T-helper 1 cell treated with Interleukin-12 subunit alpha and Interleukin-12 subunit beta and Interleukin-4 antibody, amounts not matched to agents 30 ng/mL and 1 ng/mL, for 36 hours (primary cell): ENCODE data around the gene ITGB6. TPM values are rescaled to one million over a fixed set of nuclear protein-coding genes. Genes with fewer than 3 reads are reported as not detected.
"Not testable (repeated sequence)": the region's sequence is repeated elsewhere in the genome, so short reads cannot be mapped to it uniquely, and the experiment has no call there.

Experiments used
- intact Hi-C: fragments of 100-400 bp; cut with micrococcal nuclease; formaldehyde crosslinking; loops from one replicate; pipeline ENCODE4 v1.15.1; 2024
- total RNA-seq: library from RNA; stranded (reverse); gene quantifications from 2 replicates; pipeline ENCODE4 v1.2.3, GENCODE V29; 2022

ITGB6 gene
- total RNA-seq, 1 donor from 2014 or later: not detected

- intact Hi-C loops: no loop called here
Observed at GRCh38 chr2:160142472-160142871, 57.6 kb downstream of the ITGB6 start.

- intact Hi-C loops: no loop called here
Observed at GRCh38 chr2:160141912-160142311, 58.2 kb downstream of the ITGB6 start.

- intact Hi-C loops: no loop called here
Observed at GRCh38 chr2:160141419-160141818, 58.7 kb downstream of the ITGB6 start.

- intact Hi-C loops: no loop called here
Observed at GRCh38 chr2:160140471-160140870, 59.6 kb downstream of the ITGB6 start.

- intact Hi-C loops: no loop called here
Observed at GRCh38 chr2:160139991-160140390, 60.1 kb downstream of the ITGB6 start.

- intact Hi-C loops: no loop called here
Observed at GRCh38 chr2:160139350-160139749, 60.7 kb downstream of the ITGB6 start.

GRCh38 chr2:160138406-160138805 lies 61.7 kb downstream of the ITGB6 start:
- intact Hi-C loops: no loop called here

GRCh38 chr2:160137464-160137863 lies 62.6 kb downstream of the ITGB6 start:
- intact Hi-C loops: no loop called here

GRCh38 chr2:160132761-160133160 lies 67.3 kb downstream of the ITGB6 start:
- intact Hi-C loops: no loop called here

- intact Hi-C loops: no loop called here
Observed at GRCh38 chr2:160126756-160127155, 73.3 kb downstream of the ITGB6 start.

GRCh38 chr2:160126315-160126714 lies 73.8 kb downstream of the ITGB6 start:
- intact Hi-C loops: no loop called here

- intact Hi-C loops: no loop called here
Observed at GRCh38 chr2:160125828-160126227, 74.2 kb downstream of the ITGB6 start.

- intact Hi-C loops: no loop called here
Observed at GRCh38 chr2:160125366-160125765, 74.7 kb downstream of the ITGB6 start.

- intact Hi-C loops: no loop called here
Observed at GRCh38 chr2:160124571-160124970, 75.5 kb downstream of the ITGB6 start.

- intact Hi-C loops: not testable (repeated sequence)
Observed at GRCh38 chr2:160114721-160115120, 85.4 kb downstream of the ITGB6 start.

- intact Hi-C loops: no loop called here
Observed at GRCh38 chr2:160114020-160114419, 86.1 kb downstream of the ITGB6 start.

- intact Hi-C loops: loop anchor here (2.0 kb wide), 3 partner anchors 159 to 1161 kb away; no protein-coding TSS in a partner anchor
Observed at GRCh38 chr2:160111951-160112798, 87.9 kb downstream of the ITGB6 start.

GRCh38 chr2:160110674-160111239 lies 89.3 kb downstream of the ITGB6 start:
- intact Hi-C loops: loop anchor here (1.0 to 2.0 kb wide), 7 partner anchors 100 to 1162 kb away; no protein-coding TSS in a partner anchor

- intact Hi-C loops: loop anchor here (1.0 to 2.0 kb wide), 7 partner anchors 100 to 1163 kb away; no protein-coding TSS in a partner anchor
Observed at GRCh38 chr2:160109939-160110673, 90.0 kb downstream of the ITGB6 start.

- intact Hi-C loops: no loop called here
Observed at GRCh38 chr2:160109243-160109642, 90.8 kb downstream of the ITGB6 start.

GRCh38 chr2:160108646-160109045 lies 91.4 kb downstream of the ITGB6 start:
- intact Hi-C loops: no loop called here

- intact Hi-C loops: no loop called here
Observed at GRCh38 chr2:160105366-160105765, 94.7 kb downstream of the ITGB6 start.
